Putamen (tissue), 1 donor: ENCODE results near the gene DENND11.

ENCODE experiments used
- DNase-seq: peaks from one replicate; pipeline ENCODE4 v3.0.0-alpha.2; 2016; ENCODE audit warnings: low spot score

DENND11 gene

DNA sequence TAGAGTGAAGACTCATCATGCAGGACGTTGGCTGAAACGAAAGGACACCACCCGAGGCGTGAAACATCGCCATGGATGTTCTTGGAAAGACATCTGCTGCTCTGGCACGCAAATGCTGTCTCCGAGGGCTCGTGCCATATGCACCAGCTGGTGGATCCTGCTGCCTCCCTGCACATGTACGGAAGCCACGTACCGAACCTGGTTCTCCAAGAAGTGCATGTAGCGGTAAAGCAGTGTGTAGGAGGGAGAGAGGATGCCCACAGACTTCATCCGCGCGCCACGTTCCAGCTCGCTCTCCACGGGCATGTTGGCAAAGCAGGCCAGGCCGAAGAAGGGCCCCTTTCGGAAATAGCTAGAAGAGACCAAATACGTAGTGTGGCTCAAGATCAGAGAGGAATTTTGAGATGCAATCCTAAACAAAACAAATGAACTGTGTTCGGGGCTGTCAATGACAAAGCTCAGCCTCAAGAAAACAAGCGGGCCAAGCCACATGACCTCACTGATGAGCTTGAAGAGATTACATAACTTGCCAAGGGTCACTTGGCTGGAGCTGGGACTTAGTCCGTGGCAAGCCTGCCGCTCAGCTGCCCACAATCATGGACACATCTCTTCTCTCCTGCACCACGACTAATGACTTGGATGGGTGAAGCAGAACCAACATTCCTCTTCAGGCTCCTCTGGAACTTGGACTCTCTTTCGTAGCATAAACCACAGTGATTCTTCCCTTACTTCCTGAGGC, 16.5 kb downstream of the DENND11 start:
- peak; percentile 83 for DNase-seq

DNA sequence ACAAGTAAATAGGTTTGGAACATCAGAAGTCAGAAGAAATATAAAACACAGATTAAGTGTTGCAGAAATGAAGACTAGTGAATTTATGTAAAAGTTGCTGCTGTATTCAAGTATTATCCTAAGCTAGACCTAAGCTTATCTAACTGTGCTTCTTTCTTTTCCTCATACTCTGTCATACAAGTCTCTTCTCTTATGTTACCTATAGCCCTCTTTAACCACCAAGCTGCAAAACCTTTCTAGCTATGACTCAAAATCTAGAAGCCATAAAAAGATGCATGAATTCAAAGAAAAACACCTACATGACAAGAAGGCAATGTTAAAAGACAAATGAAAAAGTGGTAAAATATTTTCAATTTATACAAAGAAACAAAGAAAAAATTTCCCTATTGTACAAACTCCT, 23.0 kb downstream of the DENND11 start:
- no peak for DNase-seq

DNA sequence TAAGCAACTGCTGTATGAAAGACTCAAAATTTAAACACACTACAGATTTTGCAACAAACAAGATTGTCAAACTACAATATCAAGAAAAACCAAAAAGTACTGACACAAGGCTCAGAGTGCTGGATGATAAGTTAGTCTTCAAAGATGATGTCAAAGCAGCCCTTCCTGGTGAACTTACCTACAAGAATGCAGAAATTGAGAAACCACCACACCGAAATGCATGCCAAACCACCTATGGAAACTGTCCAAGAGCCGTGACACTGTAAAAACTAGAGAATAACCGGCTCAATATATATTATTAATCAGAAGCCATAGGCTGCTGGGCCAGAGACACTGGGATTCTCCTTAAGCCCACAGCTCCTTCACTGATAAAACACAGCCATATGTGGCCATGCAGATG, 25.3 kb downstream of the DENND11 start:
- no peak for DNase-seq

DNA sequence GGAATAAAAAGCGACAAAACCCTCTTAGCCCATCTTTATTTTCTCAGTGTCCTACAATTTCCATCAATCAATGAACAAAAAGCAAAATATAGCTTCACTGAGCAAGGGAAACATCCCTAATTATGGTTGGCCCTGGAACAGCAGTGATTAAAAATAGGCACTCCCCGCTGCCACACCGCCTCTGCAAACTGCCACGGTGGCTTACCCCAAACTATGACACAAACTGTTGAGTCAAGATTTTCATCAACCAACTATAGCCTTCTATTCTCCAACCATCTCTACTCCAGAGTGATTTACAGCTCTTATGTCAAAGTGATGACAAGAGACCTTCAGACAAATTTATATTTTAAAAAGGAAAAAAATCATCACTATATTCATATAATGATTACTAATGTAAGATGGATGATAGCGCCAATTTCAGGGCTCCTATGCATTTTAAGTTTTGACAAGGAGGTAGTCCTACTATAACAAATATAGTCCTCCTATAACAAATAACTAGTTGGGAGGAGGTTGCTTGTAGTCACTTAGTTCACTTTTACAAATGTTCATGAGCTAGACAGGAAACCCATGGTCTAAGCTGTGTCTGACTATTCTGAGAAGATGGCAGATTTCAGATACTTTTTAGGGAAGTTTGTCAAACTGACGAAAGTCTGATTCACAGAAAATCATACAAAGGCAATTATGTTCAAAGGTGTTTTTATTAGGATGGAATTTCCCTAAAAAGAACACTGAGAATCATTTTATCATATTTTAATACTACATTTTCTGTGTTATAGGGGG, 26.3 kb downstream of the DENND11 start:
- DNase-seq: no peak

DNA sequence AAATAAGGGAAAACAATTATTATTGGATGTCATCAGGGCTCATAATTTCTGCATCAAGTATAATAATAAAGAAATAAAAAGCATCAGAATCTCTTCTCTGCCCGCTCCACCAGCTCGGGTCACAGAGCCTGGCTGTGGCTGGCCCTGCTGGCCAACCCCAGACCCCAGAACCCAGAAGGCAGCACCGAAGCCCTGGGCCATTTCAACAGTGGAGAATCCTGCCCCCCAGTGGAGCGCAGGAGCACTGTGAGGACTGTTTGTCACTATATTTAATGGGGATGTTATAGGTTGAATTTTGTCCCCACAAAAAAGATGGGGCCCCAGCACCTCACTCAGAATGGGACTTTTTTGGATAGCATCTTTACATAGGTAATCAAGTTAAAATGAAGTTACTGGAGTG, 27.3 kb downstream of the DENND11 start:
- no peak for DNase-seq

DNA sequence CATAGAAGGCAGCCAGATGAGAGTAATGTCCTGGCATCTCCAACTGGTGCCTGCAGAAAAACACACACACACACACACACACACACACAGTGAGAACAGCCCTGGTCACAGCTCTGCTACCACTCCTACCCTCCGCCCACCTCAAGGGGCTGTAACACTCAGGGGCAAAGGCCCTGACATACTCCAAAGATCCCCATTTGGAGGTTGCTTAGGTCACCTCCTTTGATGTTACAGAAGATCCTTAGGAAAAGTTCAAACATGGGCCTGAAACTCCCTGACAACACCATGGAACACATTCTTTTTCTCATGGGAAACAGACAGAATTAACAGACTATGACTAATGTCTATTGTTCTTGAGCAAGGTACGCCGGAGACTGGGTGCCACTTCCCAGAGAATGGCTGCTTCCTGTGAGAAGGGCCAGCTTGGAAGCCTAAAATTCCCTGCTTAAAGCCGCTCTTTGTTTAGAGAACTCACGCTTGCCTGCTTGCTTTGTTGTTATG, 27.7 kb downstream of the DENND11 start:
- no peak for DNase-seq

DNA sequence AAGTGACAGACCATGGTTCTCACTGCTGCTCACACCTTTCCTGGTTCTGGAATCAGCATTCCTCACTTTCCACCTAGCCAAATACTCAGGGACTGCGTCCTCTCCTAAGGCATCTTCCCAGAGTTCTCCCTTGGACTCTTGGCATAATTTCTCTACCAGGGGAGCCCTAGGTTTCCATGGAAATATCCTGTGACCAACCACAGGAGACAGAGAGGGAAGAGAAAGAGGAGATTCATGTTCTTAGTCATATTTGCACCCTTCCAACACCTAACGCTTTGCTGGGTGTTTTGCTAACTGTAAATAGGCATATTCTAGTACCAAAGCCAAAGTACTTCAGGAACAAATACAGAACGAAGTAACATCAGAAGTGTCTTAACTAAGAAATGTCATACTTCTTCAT, 28.6 kb downstream of the DENND11 start:
- no peak for DNase-seq

DNA sequence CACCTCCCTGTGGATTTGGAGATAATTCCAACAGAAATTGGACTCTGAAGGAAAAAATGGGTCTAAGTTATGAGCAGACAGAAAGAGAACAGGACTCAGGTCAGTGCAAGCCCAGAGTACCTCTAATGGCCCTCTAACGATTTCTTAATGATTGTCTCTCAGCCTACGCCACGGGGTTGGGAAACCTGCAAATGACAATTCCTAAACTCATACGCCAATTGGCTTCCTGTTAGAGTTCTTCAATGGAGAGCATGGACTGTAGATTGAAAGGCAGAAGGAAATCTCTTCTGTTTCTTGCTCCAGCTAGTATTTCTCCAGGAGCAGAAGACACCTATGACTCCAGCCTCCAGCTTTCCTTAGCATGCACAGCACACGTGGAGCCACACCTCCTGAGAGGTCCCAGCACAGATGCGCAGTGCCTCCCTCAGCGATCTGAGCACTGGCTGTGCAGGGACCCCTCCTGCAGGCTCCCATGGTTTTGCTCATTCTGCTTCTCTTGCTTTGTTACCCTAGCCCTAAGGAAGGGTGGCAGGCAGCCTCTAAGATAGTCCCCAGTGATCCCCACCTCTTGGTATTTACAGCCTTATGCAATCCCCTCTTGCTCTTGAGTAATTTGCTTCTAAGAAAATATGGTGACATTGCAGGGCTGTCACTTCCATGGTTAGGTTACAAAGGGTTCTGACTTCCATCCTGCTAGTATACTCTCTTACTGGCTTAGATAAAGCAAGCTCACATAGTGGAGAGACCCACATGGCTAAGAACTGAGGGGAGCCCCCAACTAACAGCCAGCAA, 30.1 kb downstream of the DENND11 start:
- DNase-seq: no peak

DNA sequence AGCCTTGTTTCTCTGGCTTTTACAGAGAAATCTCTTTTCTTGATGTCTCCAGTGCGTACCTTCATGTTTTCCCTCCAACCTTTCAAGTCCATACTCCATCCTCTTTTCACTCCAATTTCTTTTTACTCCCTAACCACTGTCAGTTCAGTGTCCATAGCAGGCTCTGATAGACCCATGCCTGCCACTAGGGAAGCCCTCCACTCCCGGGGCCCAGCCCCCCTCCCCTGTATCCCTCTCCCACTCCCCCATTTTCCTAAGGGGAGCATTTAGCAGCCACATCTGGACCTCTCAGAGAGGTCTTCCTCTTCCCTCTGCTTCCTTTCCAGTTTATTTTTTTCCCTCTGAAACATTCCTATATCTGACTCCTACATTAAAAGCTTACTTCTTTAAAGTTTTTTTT, 33.1 kb downstream of the DENND11 start:
- no peak for DNase-seq

DNA sequence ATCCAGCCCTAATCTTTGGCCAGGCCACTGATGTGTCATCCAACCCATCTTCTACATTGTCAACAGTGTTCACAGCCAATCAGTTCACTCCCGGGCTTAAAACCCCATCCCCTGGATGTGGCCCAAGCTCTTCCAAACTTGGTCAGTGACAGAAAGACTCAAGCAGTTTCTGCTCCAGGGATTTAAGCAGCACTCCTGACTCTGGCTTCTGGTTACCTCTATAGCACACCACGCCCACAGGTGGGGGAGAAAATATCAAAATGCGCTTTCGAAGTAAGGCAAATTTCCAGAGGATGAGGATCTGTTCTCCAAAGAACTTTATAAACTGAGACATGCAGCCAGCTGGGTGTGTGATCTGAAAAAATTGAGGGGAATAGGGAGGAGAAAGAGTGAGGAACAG, 35.9 kb downstream of the DENND11 start:
- DNase-seq: no peak

DNA sequence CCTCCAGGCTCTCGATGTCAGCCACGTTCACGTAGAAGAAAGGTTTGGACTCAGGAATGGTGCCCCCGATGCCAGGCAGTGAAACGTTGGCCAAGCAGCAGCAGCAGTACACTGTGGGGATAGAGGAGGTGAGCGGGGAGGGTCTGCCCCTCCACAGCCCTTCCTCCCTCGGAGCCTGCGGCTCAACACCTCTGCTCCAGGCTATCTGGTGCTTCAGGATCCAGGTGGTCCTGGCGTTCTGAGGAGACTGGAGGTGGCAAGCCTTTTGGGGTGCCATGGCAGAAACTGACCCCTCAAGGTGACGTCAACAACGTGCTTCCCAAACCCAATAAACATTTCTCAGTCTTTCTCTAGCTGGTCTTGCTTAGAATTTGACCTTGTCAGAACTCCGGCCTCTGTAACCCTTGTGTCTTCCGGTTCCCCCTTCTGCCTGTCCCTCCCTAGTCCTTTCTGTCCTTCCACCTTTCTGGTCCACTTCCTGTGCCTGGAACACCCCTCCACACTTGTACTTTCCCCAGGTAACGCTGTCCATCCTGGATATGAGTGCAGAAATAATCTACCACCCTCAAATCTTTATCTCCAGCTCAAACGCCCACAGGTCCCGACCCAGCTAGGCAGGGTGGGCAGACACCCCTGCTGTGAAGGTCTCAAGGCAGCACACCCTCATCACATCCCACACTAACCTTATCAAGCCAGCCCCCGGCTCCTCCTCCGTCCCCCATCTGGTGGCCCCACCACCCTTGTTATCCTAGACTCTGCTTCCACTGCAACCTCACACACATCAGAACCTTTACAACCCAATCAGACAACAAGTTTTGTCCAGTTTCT, 36.5 kb downstream of the DENND11 start:
- DNase-seq: no peak

DNA sequence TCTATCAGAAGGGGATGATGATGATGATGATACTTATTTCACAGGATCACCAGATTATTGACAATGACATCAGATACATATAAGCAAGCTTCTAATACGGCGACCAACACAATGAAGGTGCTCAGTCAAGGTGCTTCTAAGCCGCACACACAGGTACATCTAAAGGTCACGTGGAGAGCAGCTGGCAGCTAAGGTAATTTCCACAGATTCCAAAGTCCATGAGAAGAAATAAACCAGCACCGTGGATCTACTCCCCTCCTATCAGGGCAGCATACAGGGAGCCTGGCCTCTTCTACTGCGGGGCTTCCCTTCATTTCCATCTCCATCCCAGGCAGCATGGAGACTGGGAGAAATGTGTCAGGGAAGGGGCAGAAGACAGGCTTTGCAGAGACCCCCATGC, 37.5 kb downstream of the DENND11 start:
- DNase-seq: no peak

DNA sequence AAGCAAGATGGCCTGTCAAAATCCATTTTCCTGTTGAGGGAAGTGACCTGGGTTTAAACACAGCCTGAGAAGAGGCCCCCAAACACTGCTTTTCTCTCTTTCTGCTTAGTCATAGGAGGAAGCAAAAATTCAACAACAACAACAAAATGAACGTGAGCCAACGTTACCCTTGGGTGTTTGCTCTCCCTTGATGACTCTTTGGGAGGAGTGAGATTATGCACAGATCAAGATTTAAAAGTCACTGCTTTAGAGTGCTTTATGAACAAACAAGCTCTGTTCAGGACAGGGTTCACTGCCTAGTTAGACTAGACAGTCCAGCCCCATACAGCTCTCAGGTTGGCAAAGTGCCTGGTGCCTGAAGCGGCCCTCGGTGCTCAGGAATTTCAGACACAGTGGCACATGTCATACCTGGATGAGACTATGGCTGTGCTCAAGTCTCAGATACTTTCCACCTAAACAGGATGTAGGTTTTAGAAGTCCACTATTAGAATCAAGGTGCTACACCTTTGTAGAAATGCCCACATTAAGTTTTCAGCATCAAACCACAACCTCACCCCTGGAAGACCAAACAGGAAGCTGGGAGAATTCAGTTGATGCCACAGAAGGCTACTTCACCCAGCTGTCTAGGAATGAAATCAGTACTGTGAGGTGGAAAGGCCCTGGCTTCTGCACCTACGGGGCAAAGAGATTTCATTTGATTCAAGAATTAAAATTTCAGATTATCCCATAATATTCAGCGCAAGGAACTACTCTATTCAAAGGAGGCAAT, 38.7 kb downstream of the DENND11 start:
- DNase-seq: no peak

DNA sequence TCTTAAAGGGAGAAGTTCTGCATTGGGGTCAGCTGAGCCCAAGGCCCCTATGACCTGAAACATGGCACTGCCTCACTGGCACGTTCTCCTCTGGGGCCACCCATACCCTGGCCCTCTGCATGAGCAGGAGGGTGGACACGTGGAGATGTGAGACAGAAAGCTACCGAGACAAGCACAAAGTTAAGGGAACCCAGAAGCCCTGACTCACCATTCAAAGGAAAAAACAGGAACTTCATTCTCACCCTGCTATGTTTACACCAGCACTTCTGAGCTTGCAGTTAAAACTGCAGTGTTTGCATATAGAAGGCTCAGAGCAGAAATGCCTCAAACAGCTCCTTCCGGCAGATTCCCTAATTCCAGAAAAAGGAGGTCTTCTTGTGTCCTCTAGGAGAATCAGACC, 41.7 kb downstream of the DENND11 start:
- no peak for DNase-seq

DNA sequence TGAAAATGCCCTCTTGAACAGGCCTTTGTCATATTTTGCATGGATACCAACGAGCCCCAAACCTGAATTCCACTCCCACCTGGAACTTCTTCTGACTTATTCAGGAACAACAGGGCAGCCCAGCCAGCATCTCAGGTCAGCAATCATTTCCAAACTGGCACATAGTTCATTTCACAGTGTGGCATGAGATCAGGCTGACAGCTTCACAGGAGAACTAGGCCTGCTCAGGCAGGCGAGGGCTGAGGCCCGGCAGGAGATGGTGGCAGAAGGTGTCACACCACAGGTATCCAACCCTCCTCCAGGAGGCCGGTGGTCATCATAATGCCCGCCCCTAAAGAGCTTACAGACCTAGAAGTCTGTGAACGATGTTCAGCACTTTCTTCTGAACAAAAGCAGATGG, 42.5 kb downstream of the DENND11 start:
- DNase-seq: no peak

DNA sequence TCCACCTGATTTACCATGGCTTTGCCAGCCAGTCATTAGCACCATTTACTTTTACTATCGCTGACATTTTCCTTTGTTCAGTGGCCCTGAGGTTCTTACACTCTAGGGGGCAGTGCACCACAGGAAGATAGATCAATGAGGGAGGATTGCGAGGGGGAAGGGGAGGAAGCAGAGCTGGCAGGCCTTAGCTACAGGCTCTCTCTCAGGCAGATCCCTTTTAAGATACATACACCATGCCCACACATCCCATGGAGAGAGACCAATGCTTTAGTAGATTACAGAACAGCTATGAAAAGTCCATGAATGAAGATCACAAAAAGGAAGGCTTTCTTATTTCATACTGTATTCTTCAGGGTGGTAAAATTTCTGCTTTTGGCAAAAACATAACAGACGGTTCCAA, 47.4 kb downstream of the DENND11 start:
- DNase-seq: peak; percentile 87

DNA sequence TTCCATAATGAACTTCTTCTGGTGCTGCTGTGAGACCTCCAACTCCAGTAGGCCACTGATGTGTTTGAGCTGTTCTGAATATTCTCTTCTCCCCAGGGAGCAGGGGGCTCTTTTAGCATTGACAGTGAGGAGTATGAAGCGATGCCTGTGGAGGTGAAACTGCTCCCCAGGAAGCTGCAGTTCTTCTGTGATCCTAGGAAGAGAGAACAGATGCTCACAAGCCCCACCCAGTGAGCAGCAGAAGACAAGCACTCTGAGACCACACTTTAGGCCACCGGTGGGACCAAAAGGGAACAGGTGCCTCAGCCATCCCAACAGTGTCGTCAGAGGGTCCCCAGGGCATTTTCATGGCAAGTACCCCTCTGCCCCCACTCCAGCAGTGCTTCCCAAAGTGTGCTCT, 49.3 kb downstream of the DENND11 start:
- no peak for DNase-seq
